ENCODE measurements around the gene RFNG.

DNA sequence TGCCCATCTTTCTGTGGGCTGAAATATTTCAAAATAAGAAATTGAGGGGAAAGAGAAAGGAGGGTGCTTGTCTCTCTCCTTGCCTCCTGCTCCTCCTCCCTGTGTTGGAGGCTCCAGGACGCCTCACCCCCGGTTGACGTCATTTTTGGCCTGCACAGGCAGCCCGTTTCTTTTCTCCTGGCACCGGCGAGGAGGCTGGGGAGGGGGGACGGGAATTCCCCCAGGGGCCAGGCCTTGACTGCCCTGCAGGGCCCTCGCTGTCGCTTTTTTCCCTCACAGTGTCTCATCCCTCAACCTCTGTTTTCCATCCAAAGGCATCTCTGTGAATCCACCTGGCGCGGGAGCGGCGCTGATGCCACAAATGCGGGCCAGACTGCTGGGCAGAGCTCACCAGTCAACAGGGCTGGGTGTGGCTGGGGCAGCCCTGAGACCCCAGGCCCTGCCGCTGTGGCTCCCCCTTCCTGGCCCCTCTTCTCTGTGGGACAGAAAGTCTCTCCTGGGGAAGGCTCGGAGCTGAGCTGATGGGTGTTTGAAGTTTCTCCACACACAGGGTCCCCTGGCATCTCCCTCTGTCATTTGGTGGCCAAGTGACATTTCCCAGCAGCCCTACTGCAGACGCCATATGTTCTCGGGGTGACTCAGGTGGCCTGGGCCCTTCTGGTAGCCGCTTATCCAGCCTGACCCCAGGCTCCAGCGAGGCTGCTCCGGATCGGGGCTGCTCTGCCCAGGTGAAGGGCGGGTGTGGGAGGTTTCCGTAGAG lies 45.0 kb downstream of the RFNG start:
- TF ChIP-seq, protein P1, sequence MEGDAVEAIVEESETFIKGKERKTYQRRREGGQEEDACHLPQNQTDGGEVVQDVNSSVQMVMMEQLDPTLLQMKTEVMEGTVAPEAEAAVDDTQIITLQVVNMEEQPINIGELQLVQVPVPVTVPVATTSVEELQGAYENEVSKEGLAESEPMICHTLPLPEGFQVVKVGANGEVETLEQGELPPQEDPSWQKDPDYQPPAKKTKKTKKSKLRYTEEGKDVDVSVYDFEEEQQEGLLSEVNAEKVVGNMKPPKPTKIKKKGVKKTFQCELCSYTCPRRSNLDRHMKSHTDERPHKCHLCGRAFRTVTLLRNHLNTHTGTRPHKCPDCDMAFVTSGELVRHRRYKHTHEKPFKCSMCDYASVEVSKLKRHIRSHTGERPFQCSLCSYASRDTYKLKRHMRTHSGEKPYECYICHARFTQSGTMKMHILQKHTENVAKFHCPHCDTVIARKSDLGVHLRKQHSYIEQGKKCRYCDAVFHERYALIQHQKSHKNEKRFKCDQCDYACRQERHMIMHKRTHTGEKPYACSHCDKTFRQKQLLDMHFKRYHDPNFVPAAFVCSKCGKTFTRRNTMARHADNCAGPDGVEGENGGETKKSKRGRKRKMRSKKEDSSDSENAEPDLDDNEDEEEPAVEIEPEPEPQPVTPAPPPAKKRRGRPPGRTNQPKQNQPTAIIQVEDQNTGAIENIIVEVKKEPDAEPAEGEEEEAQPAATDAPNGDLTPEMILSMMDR (IDR thresholded peaks at IDR 0.05 in 2 of 3, conservative IDR thresholded peaks at IDR 0.05 in 1 of 3; ENCODE audit: borderline replicate concordance in 1 of 3, insufficient read depth in 1 of 3, low read depth in 2 of 3, low read length in 2 of 3), result no peak
- TF ChIP-seq EZH2phosphoT487 (IDR thresholded peaks at IDR 0.05; ENCODE audit: borderline replicate concordance) (no peak), POLR2A (IDR thresholded peaks at IDR 0.05; ENCODE audit: borderline replicate concordance, extremely low read depth, insufficient read depth, insufficient read length) (no peak), EZH2 (IDR thresholded peaks at IDR 0.05) (no peak), FOSL1 (IDR thresholded peaks at IDR 0.05; ENCODE audit: low read depth) (no peak), EGR1 (IDR thresholded peaks at IDR 0.05; ENCODE audit: low read depth) (no peak), CEBPB (IDR thresholded peaks at IDR 0.05; ENCODE audit: low read depth) (no peak), ZFX (IDR thresholded peaks at IDR 0.05) (no peak), ZNF274 (IDR thresholded peaks at IDR 0.05; ENCODE audit: low read depth, low read length) (no peak), CBX3 (IDR thresholded peaks at IDR 0.05; ENCODE audit: low read depth) (no peak), RAD21 (IDR thresholded peaks at IDR 0.05; ENCODE audit: low read depth) (no peak), SIN3A (IDR thresholded peaks at IDR 0.05; ENCODE audit: low read depth) (no peak), POLR2AphosphoS5 (IDR thresholded peaks at IDR 0.05; ENCODE audit: low read depth, low read length) (no peak)
- TF ChIP-seq, protein P2, sequence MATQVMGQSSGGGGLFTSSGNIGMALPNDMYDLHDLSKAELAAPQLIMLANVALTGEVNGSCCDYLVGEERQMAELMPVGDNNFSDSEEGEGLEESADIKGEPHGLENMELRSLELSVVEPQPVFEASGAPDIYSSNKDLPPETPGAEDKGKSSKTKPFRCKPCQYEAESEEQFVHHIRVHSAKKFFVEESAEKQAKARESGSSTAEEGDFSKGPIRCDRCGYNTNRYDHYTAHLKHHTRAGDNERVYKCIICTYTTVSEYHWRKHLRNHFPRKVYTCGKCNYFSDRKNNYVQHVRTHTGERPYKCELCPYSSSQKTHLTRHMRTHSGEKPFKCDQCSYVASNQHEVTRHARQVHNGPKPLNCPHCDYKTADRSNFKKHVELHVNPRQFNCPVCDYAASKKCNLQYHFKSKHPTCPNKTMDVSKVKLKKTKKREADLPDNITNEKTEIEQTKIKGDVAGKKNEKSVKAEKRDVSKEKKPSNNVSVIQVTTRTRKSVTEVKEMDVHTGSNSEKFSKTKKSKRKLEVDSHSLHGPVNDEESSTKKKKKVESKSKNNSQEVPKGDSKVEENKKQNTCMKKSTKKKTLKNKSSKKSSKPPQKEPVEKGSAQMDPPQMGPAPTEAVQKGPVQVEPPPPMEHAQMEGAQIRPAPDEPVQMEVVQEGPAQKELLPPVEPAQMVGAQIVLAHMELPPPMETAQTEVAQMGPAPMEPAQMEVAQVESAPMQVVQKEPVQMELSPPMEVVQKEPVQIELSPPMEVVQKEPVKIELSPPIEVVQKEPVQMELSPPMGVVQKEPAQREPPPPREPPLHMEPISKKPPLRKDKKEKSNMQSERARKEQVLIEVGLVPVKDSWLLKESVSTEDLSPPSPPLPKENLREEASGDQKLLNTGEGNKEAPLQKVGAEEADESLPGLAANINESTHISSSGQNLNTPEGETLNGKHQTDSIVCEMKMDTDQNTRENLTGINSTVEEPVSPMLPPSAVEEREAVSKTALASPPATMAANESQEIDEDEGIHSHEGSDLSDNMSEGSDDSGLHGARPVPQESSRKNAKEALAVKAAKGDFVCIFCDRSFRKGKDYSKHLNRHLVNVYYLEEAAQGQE (IDR thresholded peaks at IDR 0.05; ENCODE audit: low read depth), result no peak
